GM12878 (cell line): Measurements from ENCODE around the gene ADARB1. TPM values are rescaled to one million over a fixed set of nuclear protein-coding genes. Genes with fewer than 3 reads are reported as not detected.
A peak's percentile ranks its signal among the peaks of the same experiment; 100 is the strongest.

Experiments used
- EGR1 ChIP-seq, 2 experiments: IDR thresholded peaks; 1 replicate in 1 of 2; 2 replicates in 1 of 2; pipeline ENCODE4 v1.6.1; 2011 to 2012; ENCODE audit warnings: low read depth in 2 of 2, low read length in 2 of 2, borderline replicate concordance in 1 of 2, mild to moderate bottlenecking in 1 of 2, moderate library complexity in 1 of 2
- HSF1 ChIP-seq: fragments of 150-350 bp; IDR thresholded peaks from 2 replicates; pipeline ENCODE4 v1.6.1; 2014; ENCODE audit warnings: mild to moderate bottlenecking, low read depth, low read length
- NBN ChIP-seq: fragments of 450-650 bp; IDR thresholded peaks from 2 replicates; pipeline ENCODE4 v1.6.1; 2016
- PKNOX1 ChIP-seq: fragments of 450-650 bp; IDR thresholded peaks from 2 replicates; pipeline ENCODE4 v1.6.1; 2016; ENCODE audit warnings: mild to moderate bottlenecking
- POLR2AphosphoS2 ChIP-seq: IDR thresholded peaks from 2 replicates; pipeline ENCODE4 v1.6.1; 2011; ENCODE audit warnings: low read depth, mild to moderate bottlenecking, low read length, improper control_type of control experiment, moderate library complexity
- POU2F2 ChIP-seq: IDR thresholded peaks from 3 replicates; pipeline ENCODE4 v1.6.1; 2011; ENCODE audit warnings: low read depth, mild to moderate bottlenecking, low read length, borderline replicate concordance
- RELB ChIP-seq: fragments of 450-650 bp; IDR thresholded peaks from 2 replicates; pipeline ENCODE4 v1.6.1; 2017; ENCODE audit warnings: low read depth, mild to moderate bottlenecking, moderate library complexity
- REST ChIP-seq: IDR thresholded peaks from 2 replicates; pipeline ENCODE4 v1.6.1; 2012; ENCODE audit warnings: mild to moderate bottlenecking, low read depth, low read length
- STAT1 ChIP-seq: fragments of 450-650 bp; conservative IDR thresholded peaks from 2 replicates; pipeline ENCODE4 v1.6.1; 2014; ENCODE audit warnings: antibody characterized with exemption, mild to moderate bottlenecking
- TBL1XR1 ChIP-seq: IDR thresholded peaks from 2 replicates; pipeline ENCODE4 v1.6.1; 2012; ENCODE audit warnings: low read depth, low read length, improper control_type of control experiment
- ZNF622 ChIP-seq: fragments of 450-650 bp; IDR thresholded peaks from 2 replicates; pipeline ENCODE4 v1.6.1; 2017; ENCODE audit warnings: mild to moderate bottlenecking, inconsistent platforms
- ZSCAN29 ChIP-seq: fragments of 450-650 bp; IDR thresholded peaks from 2 replicates; pipeline ENCODE4 v1.6.1; 2017; ENCODE audit warnings: mild to moderate bottlenecking, moderate library complexity
- ZZZ3 ChIP-seq: IDR thresholded peaks from 2 replicates; pipeline ENCODE4 v1.6.1; 2011; ENCODE audit warnings: low read depth; ENCODE audit not compliant: control insufficient read depth, insufficient read length
- polyA plus RNA-seq, 11 experiments: library from polyadenylated mRNA; depleted of rRNA in 4 of 11; unstranded in 6 of 11; stranded (reverse) in 5 of 11; fragments of >200 nt; fragmentation: Nextera tagmentation in 4 of 11; fragmentation: Illumina TruSeq in 1 of 11; extraction: Ambion mirVana in 4 of 11; extraction: Trizol in 1 of 11; gene quantifications; 1 replicate in 1 of 11; 2 replicates in 10 of 11; pipeline versions ENCODE4 v1.2.1 to v1.2.3, GENCODE V29; 2011 to 2016; ENCODE audit warnings: inconsistent platforms in 2 of 11, missing spikeins in 2 of 11, low read depth in 1 of 11
- total RNA-seq, 4 experiments: library from RNA; depleted of rRNA in 3 of 4; stranded (reverse); fragments of >200 nt in 3 of 4; fragmentation: Illumina TruSeq in 1 of 4; extraction: Trizol in 1 of 4; gene quantifications; 2 replicates each; pipeline versions ENCODE4 v1.2.1 to v1.2.3, GENCODE V29; 2013 to 2021
- TF ChIP-seq, protein P1 (sequence below): fragments of 450-650 bp; IDR thresholded peaks from 2 replicates; pipeline ENCODE4 v1.6.1; 2016; ENCODE audit warnings: mild to moderate bottlenecking
- TF ChIP-seq, protein P2 (sequence below): fragments of 450-650 bp; formaldehyde crosslinking; IDR thresholded peaks from 2 replicates; pipeline ENCODE4 v1.5.0; 2022; ENCODE audit warnings: mild to moderate bottlenecking, missing genetic modification characterization

ADARB1 gene
- total and polyA plus RNA-seq, 10 of the 15 experiments (the other 5 are each of a cell fraction or from before 2014, with no cell fraction given) = 5.7 to 61.7 (median 25.3) TPM

DNA sequence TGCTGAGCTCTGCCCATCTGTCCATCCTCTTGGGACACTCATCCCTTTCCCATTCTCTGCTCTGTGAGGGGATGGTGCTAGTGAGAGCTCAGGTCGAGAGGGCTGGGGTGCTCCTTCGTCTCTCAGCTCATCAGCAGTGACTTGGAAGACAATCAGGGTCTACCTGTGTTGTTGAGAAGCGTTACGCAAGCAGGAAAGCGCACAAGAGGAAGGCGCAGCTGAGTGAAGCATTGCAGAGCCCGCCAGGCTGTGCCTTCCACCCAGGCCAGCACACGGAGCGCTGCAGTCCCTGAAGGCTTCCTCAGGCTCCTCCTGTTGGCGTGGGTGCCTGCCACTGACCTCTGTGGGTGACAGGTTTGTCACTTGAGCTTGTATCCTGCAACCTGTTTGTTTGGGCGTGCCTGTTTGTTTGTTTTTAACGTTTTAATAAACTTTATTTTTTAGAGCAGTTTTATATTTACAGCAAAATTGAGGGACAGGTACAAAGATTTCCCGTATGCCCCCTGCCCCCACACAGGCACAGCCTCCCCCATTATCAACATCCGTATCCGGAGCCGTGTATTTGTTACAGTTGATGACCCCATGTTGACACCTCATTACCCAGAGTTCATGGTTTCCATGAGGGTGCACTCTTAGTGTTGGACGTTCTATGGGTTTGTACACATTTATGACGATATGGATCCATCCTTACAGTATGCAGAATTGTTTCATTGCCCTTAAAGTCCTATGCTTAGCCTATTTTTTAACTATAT is 36.7 kb downstream of the ADARB1 start (continued):
- TF ChIP-seq HSF1 = no peak
- TF ChIP-seq, protein P1, sequence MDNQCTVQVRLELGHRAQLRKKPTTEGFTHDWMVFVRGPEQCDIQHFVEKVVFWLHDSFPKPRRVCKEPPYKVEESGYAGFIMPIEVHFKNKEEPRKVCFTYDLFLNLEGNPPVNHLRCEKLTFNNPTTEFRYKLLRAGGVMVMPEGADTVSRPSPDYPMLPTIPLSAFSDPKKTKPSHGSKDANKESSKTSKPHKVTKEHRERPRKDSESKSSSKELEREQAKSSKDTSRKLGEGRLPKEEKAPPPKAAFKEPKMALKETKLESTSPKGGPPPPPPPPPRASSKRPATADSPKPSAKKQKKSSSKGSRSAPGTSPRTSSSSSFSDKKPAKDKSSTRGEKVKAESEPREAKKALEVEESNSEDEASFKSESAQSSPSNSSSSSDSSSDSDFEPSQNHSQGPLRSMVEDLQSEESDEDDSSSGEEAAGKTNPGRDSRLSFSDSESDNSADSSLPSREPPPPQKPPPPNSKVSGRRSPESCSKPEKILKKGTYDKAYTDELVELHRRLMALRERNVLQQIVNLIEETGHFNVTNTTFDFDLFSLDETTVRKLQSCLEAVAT = 0 out of 2 replicates have a peak, but pooled peaks have one; percentile 24
- TF ChIP-seq RELB = no peak
- TF ChIP-seq ZZZ3 = no peak
- TF ChIP-seq, protein P2, sequence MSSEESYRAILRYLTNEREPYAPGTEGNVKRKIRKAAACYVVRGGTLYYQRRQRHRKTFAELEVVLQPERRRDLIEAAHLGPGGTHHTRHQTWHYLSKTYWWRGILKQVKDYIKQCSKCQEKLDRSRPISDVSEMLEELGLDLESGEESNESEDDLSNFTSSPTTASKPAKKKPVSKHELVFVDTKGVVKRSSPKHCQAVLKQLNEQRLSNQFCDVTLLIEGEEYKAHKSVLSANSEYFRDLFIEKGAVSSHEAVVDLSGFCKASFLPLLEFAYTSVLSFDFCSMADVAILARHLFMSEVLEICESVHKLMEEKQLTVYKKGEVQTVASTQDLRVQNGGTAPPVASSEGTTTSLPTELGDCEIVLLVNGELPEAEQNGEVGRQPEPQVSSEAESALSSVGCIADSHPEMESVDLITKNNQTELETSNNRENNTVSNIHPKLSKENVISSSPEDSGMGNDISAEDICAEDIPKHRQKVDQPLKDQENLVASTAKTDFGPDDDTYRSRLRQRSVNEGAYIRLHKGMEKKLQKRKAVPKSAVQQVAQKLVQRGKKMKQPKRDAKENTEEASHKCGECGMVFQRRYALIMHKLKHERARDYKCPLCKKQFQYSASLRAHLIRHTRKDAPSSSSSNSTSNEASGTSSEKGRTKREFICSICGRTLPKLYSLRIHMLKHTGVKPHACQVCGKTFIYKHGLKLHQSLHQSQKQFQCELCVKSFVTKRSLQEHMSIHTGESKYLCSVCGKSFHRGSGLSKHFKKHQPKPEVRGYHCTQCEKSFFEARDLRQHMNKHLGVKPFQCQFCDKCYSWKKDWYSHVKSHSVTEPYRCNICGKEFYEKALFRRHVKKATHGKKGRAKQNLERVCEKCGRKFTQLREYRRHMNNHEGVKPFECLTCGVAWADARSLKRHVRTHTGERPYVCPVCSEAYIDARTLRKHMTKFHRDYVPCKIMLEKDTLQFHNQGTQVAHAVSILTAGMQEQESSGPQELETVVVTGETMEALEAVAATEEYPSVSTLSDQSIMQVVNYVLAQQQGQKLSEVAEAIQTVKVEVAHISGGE (CRISPR knock-in tag) = no peak
- TF ChIP-seq POU2F2 = no peak
- TF ChIP-seq PKNOX1 = peak; percentile 71
- no peak for TF ChIP-seq ZNF622
- no peak for TF ChIP-seq POLR2AphosphoS2
- TF ChIP-seq EGR1 (IDR thresholded peaks at IDR 0.05; ENCODE audit: borderline replicate concordance in 1 of 2, low read depth in 2 of 2, low read length in 2 of 2) = no peak
- TF ChIP-seq TBL1XR1 = no peak
- TF ChIP-seq NBN = peak; percentile 42; the same call in 1 of the 2 replicates
- no peak for TF ChIP-seq REST
- no peak for TF ChIP-seq STAT1
- no peak for TF ChIP-seq ZSCAN29
